Ovary (tissue), 3 donors: Measurements from ENCODE around the gene RAVER2.

Experiments
- CTCF ChIP-seq, 3 donors: fragments of 450-650 bp in 2 of 3; fragments of 200-600 bp in 1 of 3; IDR thresholded peaks; one replicate each; pipeline versions ENCODE4 v1.5.1 to v1.8.0; 2016 to 2022; ENCODE audit warnings: antibody characterized with exemption in 3 of 3, mild to moderate bottlenecking in 1 of 3
- EP300 ChIP-seq: sonication (generic); formaldehyde crosslinking; IDR thresholded peaks from one replicate; pipeline ENCODE4 v1.6.1; 2017; ENCODE audit warnings: antibody characterized with exemption
- POLR2A ChIP-seq: fragments of 450-650 bp; IDR thresholded peaks from one replicate; pipeline ENCODE4 v1.6.1; 2017; ENCODE audit warnings: antibody characterized with exemption, mild to moderate bottlenecking, moderate library complexity
- donor health status: DM: no; HTN: no; CAD: no.

DNA sequence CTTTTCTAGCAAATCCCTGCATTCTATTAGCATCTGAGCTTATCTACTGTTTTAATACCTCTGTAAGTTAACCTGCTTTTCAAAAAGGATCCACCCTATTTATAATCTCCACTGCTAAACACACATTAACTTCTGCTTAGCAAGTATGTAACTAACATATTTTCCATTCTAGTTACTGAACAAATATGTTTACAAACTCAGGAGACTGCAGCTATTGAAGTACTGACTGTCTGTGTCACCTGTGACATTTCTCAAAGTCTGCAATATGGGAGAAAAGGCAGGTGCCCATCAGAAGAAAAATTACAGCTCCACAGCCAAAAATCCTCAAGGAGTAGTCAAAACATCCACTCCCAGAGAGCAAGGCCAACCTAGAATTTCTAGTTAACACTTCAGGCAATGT lies 133.2 kb downstream of the RAVER2 start:
- TF ChIP-seq CTCF (IDR thresholded peaks at IDR 0.05) (no peak), EP300 (no peak), POLR2A (no peak)
